Activated CD8-positive, alpha-beta memory T cell treated with anti-CD3 and anti-CD28 coated beads, Interleukin-2, amount 50 U/mL, for 4 hours (primary cell): ENCODE results near the gene KANSL3.
"Not testable (repeated sequence)": the region's sequence is repeated elsewhere in the genome, so short reads cannot be mapped to it uniquely, and the experiment has no call there.

Source experiments
- DNase-seq: peaks from one replicate; pipeline ENCODE4 v3.0.0-alpha.2; 2020

The KANSL3 gene

GRCh38 chr2:96638144-96639121 is at the start of gene KANSL3:
Gene KANSL3, minus strand, starts transcription at chr2:96638312. Its CDS starts 1,177 bp downstream, at chr2:96637135.
- peak; percentile 87 for DNase-seq

DNA sequence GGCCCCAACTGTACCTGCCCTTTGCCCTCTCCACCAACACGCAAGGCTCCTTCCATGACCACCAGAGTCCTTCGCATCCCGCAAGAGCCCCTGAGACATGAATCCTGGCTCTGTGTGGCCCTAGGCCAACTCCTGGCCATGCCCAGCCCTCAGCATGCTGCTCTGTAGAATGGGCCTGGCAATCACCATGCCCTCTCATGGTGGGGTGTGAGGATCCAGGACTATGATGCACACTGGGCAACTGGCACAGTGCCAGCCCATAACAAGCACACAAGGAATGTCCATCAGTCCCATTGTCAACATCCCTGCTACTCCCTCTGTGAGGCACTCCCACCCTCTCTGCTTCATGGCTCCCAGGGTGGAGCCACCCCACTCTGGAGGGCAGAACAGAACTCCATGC is 49.2 kb upstream of the KANSL3 start:
- no peak for DNase-seq

- DNase-seq = no peak
These were observed 47.7 kb upstream of the KANSL3 start for GRCh38 chr2:96685577-96686459.

- no peak for DNase-seq
These were observed 46.9 kb upstream of the KANSL3 start for GRCh38 chr2:96684883-96685576.

GRCh38 chr2:96683972-96684820 is 46.1 kb upstream of the KANSL3 start:
- DNase-seq = no peak

DNA sequence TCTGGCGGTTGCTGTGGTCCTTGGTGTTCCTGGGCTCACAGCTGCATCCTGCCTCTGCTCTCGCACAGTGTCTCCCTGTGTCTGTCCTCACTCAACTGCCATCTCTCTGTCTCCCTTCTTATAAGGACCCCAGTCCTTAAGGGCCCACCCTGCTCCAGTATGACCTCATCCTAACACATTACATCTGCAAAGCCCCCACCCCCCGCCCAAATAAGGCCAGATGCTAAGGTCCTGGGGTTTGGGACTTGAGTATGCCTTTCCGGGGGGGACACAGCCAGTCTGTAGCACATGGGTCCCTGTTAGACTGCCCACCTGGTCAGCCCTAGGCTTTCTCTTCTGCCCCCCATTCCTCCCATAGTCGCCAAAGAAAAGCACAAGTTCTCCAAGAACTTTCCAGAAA is 45.2 kb upstream of the KANSL3 start:
- no peak for DNase-seq

GRCh38 chr2:96681540-96681939 is 43.4 kb upstream of the KANSL3 start:
- DNase-seq = no peak

DNA sequence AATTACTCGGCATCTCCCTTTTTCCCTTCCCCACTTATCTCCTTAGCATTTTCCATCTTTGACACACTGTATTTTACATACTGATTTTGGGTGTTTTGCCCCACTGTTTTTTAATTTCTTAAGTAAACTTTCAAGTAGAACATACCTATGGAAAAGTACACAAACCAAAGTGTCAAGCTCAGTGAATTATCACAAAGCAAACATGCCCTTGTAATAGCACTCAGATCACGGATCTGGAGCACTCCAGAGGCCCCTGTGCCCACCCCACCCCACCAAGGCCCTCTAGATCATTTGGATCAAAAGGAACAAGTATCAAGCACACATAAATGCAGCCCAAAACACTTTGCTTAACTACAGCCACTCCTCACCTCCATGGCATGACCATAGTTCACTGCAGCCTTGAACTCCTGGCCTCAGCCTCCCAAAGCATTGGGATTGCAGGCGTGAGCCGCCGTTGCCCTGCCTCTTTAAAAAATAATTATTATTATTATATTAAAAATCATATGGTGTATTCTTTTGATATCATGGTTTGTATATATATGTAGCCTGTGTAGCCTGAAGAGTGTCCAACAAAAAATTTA is 42.5 kb upstream of the KANSL3 start:
- DNase-seq = no peak

DNA sequence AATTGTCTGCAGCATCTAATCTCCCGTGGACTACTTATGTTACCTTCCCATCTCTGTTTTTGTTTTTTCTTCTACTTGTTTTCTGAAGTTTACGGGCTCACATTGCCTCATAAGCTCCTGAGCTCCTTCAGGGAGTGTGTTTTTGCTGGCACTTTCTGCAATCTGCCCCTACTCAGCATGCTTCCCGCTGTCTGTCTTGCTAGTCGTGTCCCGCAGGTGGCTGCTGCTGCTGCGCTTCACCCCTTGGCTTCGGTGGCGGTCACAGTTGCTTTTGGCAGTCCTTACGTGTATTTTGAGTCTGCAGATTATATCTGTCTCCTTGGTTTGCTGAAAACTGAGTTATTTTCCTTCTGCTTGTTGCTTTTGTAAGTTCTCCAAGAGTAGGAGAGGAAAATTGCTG is 41.7 kb upstream of the KANSL3 start:
- DNase-seq = no peak

DNA sequence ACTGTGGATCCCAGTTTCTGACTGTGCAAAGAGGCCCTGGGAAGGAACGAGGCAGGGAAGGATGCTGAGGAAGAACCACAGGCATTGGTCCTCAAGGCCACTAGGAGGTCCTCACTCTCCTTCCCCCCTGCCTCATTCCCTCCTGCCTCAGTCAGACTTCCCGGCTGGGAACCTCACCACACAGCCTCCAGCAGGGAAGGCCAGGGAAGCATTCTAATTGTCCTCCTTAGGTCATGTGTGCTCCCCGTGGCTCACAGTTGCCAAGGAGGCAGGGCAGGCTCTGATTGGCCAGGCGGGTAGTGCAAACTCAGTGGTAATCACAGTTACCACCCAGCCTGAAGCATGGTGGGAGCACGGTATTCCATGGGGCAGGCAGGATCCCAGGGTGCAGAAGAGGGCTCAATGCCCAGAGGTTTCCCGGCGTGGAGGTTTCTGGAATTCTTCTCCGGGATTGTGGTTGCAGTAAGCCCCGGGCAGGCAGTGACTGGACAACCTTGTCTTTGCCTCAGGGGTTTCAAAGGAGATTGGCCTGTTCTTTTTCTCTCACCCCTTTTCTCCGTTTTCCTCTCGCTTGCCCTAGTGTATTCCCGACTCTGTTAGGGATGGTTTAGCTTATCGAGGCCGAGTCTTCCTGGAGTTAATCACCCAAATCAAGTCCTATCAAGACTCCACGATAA is 31.6 kb upstream of the KANSL3 start:
- DNase-seq = no peak

- DNase-seq = no peak
These were observed 30.7 kb upstream of the KANSL3 start for GRCh38 chr2:96668771-96669170.

DNA sequence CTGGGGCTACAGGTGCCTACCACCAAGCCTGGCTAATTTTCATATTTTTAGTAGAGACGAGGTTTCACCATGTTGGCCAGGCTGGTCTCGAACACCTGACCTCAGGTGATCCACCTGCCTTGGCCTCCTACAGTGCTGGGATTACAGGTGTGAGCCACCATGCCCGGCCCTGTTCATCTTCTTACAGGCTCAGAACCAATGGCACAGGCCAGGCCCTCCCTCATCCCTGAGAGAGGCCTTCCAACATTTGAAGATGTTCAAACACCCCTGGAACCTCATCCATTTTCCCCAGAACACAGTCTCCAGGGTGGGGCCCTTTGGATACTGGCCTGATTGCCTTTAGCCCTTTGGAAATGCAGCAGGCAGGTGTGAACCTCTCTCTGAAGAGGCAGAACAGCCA is 27.6 kb upstream of the KANSL3 start:
- DNase-seq = not testable (repeated sequence)

- no peak for DNase-seq
These were observed 27.0 kb upstream of the KANSL3 start for GRCh38 chr2:96665083-96665569.

DNA sequence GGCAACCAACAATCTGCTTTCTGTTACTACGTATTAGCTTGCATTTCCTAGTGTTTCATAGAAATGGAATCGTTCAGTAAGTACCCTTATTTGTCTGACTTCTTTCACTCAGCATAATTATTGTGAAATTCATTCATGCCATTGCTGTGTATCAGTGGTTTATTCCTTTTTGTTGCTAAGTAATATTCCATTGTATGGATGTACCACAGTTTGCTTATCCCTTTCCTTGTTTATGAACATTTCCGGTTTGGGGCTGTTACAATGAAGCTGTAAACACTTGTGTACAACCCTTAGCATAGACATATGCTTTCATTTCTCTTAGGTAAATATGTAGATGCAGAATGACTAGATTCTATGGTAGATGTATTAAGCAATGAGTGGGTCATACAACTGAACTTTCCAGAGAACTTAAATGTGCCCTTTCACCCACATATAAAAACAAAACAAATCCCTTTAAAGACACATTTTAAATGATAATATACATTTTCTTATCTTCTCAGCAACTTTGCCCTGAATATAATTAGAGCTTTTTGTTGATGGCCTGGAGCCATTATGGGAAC is 26.3 kb upstream of the KANSL3 start:
- no peak for DNase-seq

DNA sequence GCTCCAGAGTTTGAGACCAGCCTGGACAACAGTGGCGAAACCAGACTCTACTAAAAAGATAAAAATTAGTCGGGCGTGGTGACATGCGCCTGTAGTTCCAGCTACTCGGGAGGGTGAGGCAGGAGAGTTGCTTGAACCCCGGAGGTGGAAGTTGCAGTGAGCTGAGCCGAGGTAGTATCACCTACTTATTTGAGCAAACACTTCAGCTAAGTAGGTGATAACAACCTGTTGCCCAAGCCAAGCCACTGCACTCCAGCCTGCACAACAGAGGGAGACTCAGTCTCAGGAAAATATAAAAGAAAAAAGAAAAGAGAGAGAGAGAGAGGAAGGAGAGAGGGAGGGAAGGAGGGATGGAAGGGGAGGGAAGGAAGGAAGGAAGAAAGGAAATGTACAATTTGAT is 25.7 kb upstream of the KANSL3 start:
- no peak for DNase-seq

GRCh38 chr2:96663177-96663576 is 25.1 kb upstream of the KANSL3 start:
- no peak for DNase-seq

- DNase-seq = no peak
These were observed 24.2 kb upstream of the KANSL3 start for GRCh38 chr2:96662360-96662759.

DNA sequence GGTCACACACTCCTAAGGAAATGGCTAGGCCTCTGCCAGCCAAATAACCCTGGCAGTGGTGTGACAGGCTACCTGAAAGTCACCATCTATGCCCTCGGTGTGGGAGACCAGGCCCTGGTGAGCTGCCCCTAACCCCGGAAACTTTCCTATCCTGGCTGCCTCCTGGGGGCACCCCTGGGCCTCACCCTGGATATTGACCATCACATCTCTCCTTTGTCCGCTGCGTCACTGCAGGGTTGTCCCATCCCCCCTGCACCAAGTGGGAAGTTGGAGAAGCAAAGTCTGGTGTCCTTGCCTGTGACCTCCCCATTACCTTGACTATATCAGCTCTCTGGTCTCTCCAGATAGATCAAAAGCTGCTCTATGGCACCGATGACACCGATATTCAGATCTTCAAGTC is 23.2 kb upstream of the KANSL3 start:
- no peak for DNase-seq

DNA sequence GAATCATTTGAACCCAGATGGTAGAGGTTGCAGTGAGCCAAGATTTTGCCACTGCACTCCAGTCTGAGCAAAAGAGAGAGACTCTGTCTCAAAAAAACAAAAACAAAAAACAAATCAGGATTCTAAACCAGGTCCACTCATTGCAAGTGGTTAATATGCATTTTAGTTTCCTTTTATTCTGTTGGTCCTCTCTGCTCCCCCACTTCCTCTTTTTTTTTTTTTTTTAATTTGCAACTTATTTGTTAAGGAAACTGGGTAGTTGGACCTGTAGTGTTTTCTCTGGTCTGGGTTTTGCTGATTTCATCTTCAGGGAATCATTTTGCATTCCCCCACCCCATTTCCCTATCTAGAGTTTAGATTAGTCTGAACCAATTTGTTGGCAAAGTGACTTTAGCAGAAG is 18.4 kb upstream of the KANSL3 start:
- no peak for DNase-seq

- DNase-seq = no peak
These were observed 17.4 kb upstream of the KANSL3 start for GRCh38 chr2:96655526-96655925.

GRCh38 chr2:96654791-96655190 is 16.7 kb upstream of the KANSL3 start:
- not testable (repeated sequence) for DNase-seq
